HG02840 (cell line): Measurements from ENCODE around the gene MORN4.
"Not testable (repeated sequence)": the region's sequence is repeated elsewhere in the genome, so short reads cannot be mapped to it uniquely, and the experiment has no call there.

ENCODE experiments used
- ATAC-seq: cut with Tn5 transposase; IDR thresholded peaks from one replicate; pipeline ENCODE4 v1.9.1; 2021; ENCODE audit warnings: mild to moderate bottlenecking, moderate library complexity, moderate number of reproducible peaks; ENCODE audit not compliant: unreplicated experiment, low FRiP score

The MORN4 gene

DNA sequence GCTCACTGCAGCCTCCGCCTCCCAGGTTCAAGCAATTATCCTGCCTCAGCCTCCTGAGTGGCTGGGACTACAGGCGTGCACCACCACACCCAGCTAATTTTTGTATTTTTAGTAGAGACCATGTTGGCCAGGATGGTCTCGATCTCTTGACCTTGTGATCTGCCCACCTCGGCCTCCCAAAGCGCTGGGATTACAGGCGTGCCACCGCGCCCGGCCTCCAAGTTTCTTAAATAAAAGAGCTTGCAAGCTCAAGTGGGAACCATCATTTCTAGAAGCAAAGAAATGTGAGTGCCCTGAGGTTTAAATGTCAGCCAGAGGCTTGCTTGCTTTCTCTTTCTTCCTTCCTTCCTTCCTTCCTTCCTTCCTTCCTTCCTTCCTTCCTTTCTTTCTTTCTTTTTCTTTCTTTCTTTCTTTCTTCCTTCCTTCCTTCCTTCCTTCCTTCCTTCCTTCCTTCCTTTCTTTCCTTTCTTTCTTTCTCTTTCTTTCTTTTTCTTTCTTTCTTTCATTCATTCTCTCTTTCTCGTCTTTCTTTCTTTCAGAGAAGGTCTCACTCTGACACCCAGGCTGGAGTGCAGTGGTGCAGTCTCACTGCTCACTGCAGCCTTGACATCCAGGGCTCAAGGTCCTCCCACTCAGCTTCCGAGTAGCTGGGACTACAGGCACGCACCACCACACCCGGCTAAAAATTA is 9.3 kb upstream of the MORN4 start:
- not testable (repeated sequence) for ATAC-seq

DNA sequence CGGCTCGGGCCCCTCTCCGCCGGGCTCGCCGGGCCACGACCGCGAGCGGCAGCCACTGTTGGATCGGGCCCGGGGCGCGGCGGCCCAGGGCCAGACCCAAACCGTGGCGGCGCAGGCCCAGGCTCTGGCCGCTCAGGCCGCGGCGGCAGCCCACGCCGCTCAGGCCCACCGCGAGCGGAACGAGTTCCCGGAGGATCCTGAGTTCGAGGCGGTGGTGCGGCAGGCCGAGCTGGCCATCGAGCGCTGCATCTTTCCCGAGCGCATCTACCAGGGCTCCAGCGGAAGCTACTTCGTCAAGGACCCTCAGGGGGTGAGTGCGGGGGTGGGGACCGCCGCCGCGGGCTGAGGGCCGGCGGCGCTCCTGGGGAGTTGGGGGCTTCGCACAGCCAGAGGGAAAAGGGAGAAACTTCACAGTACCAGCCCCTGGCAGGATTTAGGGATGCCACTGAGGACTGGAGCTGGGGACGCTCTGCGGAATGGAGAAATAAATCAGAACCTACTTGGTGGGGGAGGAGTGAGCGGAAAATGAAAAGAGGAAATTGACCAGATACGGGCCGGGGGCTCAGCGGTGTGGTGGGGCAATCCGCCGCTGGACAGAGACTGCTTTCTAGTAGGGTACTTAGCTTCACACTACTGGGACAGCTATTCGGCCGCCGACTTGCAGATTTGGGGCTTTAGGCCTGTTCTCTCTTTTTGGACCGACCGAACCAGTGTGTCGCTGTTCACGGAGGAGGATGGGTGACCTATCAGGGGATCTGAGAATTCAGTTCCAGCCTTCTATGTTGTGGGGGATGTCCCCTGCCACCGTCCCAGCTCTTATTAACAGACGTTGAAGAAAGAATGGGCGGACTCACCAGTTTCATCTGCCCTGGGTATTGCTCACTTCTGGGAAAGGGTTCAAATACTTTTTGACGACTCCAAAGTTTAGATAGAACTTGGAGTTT is 7.8 kb upstream of the MORN4 start:
- peak; percentile 29 for ATAC-seq

DNA sequence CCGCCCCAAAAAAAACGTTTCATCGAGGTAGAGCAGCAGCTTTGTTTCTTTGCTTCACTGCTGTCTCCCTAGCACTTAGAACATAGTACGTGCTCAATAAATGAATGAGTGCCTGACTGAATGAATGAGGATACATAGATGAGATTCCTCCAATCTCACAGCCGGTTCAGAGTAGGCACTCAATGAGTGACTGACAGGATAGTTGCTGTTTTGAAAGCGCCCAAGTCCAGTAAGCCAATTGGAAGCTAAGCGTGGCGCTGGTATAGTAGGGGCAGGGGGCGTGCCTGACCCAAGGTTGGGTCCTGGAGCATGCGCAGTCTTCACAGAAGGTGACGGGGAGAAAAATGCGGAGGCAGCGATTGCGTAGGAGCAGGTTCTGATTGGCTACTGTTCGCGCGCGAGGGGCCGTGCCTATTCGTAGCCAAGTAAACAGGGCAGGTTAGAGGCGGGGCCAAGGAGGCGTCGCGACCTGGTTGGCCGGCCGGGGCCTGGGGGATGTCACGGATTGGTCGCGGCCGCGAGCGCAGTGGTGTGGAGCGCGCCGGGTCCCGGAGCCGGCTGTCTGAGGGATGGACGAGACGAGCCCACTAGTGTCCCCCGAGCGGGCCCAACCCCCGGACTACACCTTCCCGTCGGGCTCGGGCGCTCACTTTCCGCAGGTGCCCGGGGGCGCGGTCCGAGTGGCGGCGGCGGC is 7.0 kb upstream of the MORN4 start, which contains the start of gene PI4K2A:
Gene PI4K2A (plus strand): TSS at position 498 of the 694 bp plus-strand sequence. CDS start 72 bp downstream, at position 570.
- peak; percentile 99 for ATAC-seq

DNA sequence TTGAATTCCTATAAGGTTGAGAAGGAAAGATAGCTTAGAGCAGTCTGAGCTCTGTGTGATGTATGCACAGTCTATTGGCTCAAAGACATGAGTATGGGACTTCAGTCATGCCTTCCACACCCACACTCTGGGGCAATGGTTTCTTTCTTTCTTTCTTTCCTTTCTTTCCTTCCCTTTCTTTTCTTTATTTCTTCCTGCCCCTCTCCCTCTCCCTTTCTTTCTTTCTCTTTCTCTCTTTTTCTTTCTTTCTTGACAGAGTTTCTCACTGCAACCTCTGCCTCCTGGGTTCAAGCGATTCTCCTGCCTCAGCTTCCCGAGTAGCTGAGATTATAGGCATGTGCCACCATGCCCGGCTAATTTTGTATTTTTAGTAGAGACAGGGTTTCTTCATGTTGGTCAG is 5.8 kb upstream of the MORN4 start:
- ATAC-seq: not testable (repeated sequence)

DNA sequence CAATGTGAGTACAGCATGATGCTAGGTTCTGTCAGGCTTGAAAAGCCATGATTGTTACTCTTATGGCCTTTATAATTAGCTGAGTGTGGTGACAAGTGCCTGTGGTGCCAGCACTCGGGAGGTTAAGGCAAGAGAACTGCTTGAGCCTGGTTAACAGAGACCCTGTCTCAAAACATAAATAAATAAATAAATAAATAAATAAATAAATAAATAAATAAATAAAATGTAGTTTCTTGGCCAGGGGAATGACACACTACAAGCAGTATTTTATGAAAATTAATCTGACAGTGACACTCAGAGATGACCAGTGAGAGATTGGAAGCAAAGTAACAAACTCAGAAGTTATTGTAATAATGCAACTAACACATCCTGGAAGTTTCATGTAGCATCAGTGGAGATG is 2.3 kb upstream of the MORN4 start:
- ATAC-seq: no peak

DNA sequence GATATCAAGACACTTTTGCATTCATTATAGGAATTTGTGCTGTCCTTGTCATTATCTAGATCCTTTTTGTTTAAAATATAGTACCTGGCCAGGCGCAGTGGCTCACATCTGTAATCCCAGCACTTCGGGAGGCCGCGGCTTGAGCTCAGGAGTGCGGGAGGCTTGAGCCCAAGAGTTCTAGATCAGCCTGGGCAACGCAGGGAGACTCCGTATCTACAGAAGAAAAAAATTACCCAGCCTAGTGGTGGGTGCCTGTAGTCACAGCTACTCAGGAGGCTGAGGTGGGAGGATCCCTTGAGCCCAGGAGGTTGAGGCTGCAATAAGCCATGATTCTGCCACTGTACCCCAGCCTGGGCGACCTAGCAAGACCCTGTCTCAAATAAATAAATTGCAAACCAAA is 621 bp upstream of the MORN4 start:
- no peak for ATAC-seq

DNA sequence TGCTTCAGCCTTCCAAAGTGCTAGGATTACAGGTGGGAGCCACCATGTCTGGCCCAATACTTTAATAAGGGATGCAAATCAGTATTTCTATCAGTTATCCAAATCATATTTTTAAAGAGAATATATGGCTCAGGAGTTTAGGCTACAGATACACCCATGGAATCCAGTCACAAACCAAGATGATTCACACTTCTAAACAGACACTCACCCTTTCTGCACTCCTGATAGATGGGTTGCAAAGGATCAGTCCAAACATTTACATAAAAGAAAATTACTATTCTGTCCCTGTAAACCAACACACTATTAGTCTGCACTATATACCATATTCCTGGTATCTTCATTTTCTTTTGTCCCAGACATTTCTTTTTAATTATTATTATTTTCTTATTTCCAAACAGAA is 2.2 kb downstream of the MORN4 start:
- ATAC-seq: no peak

DNA sequence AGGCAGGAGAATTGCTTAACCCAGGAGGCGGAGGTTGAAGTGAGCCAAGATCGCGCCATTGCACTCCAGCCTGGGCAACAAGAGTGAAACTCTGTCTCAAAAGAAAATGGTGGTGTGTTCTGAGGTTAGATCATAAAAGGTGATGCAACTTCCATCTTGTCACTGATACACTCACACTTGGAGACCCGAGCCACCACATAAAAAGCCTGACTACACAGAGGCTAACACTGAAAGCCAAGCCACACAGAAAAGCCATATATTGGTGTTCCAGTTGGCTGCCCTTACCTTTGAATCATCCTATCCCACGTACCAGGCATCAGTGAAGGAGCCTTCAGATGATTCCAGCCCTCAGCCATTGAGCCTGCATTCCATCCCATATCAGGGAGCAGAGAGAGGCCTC is 4.0 kb downstream of the MORN4 start:
- no peak for ATAC-seq

DNA sequence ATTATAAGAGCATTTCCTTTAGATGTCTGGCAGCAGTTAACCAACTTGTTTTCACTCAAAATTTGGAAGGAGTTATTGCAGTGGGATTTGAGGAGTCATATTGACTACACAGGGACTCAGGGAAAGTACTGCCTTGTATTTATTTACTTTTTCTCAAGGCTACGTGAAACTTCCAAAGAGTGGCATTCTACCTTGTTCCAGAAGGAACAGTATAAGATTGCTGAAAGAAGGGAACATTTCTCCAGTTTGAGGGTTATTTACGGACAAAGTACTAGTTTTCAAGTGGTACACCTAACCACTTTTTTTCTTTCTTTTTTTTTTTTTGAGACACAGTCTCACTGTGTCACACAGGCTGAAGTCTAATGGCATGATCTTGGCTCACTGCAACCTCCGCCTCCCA is 5.1 kb downstream of the MORN4 start:
- no peak for ATAC-seq

DNA sequence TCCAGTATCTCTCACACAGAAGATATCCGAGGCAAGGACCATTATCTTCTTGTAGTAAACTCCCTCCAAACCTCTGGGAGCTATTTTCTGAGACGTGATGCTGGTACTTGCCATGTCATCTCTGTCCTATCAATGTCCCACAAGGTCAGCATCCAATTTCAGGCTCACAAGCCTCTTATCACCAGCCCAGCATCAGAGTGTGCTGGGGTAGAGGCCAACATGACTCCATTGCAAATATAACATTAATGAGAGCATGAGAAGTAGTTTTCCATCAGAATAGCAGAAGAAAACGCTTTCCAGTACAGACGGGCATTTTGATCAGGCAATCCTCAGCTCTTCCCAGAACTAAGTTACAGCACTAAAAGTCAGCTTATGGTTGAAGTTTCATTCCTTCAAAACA is 5.6 kb downstream of the MORN4 start:
- no peak for ATAC-seq

DNA sequence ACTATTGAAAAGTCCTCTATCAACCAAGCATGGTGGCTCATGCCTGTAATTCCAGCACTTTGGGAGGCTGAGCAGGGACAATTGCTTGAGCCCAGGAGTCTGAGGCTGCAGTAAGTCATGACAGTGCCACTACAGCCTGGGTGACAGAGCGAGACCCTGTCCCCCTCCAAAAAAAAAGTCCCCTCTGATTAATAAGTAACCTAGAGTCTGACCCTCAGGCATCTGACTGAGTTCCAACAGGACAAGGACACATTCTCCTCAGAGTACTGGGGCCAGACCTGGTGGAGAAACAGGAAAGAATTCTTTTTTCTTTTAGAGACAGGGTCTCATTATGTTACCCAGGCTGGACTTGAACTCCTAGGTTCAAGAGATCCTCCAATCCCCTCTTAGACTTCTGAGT is 10.0 kb downstream of the MORN4 start:
- no peak for ATAC-seq

DNA sequence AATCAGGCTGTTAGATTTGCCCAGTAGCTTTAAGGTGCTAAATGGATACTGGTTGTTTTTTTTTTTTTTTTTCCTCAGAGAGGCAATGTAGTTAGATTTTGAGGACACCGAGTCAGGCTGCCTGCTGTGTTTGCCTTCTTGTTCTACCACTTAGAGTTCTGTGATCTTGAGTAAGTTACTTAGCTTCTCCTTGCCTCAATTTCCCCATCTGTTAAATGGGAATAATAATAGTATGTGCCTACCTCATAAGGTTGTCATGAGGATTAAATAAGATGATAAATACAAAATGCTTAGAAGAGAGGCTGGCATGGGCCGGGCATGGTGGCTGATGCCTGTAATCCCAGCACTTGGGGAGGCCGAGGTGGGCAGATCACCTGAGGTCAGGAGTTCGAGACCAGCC is 14.6 kb downstream of the MORN4 start:
- ATAC-seq: no peak

DNA sequence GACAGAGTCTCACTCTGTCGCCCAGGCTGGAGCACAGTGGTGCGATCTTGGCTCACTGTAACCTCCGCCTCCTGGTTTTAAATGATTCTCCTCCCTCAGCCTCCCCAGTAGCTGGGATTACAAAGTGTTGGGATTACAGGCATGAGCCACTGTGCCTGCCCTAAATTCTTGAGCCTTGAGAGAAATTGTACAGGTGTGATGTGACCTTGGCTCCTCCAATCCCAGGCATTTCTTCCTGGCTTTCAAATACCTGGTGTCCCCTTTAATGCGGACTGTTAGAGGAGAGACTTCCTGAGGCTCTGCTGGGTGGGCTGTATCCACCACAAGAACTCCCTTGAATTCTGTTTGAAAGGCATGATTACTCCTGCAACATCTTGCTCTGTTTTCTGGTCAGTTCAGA is 15.0 kb downstream of the MORN4 start:
- no peak for ATAC-seq

DNA sequence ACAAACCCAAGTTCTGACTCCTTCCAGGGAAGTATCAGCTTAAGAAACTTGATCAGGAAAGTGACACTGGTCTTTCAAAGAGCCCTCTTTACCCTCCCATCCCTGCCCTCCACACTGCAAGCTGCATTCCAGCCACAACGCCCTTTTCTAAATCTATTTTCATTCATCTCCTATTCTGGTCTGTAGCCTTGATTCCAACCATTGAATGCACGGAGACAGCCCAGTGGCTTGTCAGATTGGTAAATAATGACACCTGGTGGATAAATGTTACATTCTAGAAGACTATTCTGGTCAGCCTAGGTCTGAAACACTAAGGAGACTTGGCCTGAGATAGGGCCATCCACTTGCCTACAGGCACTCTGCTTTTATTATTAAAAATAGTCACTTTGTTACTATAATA is 20.9 kb downstream of the MORN4 start:
- ATAC-seq: no peak

DNA sequence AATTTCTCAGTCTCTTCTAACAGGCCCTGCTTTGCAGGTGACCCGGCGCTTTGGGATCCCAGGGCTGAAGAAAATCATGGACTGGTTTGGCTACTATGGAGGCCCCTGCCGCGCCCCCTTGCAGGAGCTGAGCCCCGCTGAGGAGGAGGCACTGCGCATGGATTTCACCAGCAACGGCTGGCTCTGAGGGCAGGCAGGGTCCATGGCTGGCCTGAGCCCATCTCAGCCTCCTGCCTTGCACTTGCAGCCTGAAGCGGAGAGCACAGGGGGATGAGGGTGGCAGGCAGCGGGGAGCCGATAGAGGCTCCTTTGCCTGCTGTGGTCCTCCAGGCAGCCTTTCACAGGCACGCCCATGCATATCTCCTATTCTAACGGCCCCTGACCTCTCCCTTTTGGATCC is 21.8 kb downstream of the MORN4 start:
- no peak for ATAC-seq

DNA sequence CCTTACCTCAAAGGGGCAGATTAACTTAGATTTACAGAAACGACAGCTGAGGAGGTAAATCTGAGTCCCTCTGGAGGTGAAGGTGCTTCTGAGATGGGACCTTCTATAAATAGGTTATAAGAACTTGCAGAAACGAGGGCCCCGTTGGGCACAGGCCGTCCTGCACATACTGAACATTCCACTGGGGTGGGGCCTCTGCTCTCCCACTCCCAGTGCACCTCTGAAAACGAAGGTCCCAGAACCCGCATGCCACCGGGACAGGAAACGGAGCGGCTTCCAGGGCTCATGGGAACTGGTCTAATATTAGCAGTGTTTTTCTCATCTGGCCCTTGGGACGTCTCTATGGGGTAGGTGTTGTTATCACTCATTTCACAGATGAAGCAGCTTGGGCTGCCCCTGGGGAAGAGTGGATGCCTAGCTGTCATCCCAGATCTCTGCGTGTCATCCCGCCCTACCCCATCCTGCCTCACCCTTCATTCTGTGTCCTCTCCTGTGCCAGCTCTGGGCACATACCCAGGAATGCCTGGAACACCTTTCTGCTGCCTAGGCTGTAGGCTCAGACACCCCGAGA is 24.2 kb downstream of the MORN4 start:
- ATAC-seq: no peak

DNA sequence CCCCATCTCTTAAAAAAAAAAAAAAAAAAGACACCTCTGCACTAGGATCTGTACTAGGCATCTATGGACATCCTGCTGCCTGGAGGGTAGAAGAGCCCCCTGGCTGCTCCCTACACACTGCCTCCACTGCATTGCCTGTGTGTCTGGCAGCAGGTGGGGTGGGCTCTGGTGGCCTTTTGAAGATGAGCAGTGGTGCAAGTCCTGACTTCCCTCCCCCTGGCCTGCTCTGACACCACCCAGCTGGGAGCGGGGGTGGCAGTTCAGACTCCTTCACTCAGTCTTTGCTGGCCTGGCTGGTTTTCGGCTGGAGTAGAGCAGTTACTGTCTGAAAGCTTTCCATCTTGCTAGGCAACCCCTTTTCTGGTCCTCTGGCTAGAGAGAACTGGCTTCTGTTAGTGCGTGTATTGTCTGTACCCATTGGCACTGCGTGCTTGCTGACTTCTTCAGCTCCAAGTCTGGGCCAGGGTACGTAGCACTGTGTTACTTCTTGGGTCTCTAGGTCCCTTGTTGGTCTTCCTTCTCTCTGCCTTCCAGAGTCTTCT is 26.1 kb downstream of the MORN4 start:
- ATAC-seq: no peak

DNA sequence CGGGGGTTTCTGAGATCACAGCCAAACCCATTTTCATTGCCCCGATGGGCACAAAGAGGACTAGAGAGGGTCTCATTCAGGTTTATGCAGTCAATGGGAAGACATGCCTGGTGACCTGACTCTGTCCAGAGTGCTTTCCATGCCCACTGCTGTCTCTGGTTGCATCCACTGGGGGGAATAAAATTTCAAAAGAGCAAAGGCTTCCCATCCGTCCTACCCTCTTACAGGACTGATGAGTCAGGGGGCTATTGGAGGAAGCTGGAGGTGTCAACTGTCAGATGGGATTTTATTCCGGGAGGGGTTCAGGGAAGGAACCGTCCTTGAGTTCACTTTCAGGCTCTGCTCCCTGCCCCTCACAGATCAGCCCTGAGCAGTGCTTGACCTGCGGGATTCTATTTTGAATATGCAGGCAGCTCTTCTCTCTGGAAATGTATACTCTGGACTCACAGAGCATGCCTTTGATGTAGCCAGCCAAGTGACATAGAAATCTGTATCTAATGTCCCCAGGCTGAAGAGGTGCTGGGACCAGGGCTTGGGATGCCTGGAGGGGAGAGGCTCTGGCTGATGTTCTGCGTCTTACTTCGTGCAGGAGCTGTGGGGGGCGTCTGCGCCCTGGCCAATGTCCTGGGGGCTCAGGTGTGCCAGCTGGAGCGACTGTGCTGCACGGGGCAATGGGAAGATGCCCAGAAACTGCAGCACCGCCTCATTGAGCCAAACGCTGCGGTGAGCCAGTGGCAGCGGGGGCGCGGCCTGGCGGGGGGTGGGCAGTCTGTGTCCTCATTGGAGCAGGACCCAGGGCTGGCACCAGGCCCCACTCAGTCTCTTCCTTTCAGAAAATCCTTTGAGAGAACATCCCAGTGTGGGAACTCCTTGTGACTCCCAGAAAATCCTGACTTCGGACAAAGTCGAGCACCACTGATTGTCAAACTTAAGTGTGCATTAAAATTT is 31.8 kb downstream of the MORN4 start:
- no peak for ATAC-seq

DNA sequence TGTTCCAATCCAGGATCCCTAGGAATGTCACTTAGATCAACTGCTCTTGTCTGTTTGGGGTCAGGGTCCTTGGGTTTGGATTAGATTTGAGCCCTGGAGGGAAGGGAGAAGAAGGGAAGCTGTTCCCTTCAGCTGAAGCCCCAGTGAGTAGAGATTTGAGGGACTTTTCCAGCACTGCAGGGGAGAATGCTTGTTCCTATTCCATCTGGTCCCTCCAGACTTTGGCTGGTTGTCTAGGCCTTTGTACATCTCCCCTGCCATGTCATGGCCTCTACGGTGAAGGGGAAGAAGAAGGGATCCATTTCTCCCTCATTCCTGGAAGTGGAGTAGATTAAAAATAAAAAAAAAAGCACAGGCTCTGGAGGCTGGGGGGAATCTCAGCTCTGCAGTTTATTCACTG is 32.7 kb downstream of the MORN4 start:
- ATAC-seq: no peak

DNA sequence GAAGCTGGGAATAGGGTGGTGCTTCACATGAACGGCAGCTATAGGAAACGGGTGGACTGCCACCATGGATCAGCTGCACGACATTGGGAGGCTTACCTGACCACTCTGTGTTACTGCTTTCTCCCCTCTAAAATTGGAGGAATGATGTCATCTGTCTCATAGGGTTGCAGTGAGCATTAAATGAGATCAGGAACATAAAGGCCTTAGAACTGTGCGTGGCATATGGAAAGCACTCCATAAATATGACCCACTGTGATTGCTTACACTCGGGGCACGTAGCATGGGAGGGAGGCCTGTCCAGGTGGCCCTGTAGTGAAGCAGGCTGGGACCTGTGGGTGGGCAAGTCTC is 34.1 kb downstream of the MORN4 start:
- ATAC-seq: no peak
